Activated T-cell treated with anti-CD3 and anti-CD28 coated beads for 4 hours (primary cell): ENCODE results near the gene STX11.

Experiments
- DNase-seq: peaks from one replicate; pipeline ENCODE4 v3.0.0-alpha.2; 2020

The STX11 gene

GRCh38 chr6:144216668-144217218 is 66.4 kb downstream of the STX11 start:
- no peak for DNase-seq

DNA sequence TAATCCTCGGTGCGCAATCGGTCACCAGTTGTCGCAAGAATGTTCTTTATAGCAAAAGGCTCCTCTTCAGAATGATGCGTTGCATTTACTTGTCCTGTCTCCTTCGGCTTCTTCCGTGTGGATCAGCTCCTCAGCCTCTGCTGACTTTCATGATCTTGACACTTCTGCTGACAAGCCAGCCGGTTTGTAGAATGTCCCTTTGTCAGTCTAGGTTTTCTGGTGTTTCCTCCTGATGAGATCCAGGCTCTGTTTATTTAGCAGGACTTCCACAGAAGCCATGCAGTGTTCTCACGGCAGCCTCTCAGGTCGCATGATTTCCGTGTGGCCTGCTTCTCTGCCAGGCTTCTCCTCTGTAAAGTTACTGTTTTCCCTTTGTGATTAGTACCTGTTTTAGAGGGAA is 66.9 kb downstream of the STX11 start:
- no peak for DNase-seq

DNA sequence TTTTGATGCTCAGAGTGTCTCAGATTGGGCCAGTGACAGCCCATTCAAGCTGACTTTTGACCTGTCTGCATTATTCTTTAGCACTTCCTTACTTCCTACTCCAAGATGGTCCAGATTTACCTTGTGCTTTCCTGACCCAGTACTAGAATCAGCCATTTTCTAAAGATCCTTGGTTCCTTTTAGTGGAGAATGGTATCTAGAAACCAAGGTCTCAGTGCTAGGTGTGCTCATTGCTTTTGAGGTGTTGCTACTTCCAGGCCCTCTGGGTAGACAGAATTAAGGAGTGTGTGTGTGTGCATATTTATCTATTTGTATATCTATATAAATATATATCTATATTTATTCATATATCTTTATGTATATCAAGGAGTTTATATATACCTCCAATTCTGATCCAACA is 67.5 kb downstream of the STX11 start:
- no peak for DNase-seq

- no peak for DNase-seq
Observed at GRCh38 chr6:144219056-144219685, 68.9 kb downstream of the STX11 start.

GRCh38 chr6:144220031-144220790 is 69.9 kb downstream of the STX11 start:
- DNase-seq: no peak

- no peak for DNase-seq
Observed at GRCh38 chr6:144223686-144224085, 73.4 kb downstream of the STX11 start.

GRCh38 chr6:144231721-144232120 is 81.4 kb downstream of the STX11 start:
- DNase-seq: no peak

DNA sequence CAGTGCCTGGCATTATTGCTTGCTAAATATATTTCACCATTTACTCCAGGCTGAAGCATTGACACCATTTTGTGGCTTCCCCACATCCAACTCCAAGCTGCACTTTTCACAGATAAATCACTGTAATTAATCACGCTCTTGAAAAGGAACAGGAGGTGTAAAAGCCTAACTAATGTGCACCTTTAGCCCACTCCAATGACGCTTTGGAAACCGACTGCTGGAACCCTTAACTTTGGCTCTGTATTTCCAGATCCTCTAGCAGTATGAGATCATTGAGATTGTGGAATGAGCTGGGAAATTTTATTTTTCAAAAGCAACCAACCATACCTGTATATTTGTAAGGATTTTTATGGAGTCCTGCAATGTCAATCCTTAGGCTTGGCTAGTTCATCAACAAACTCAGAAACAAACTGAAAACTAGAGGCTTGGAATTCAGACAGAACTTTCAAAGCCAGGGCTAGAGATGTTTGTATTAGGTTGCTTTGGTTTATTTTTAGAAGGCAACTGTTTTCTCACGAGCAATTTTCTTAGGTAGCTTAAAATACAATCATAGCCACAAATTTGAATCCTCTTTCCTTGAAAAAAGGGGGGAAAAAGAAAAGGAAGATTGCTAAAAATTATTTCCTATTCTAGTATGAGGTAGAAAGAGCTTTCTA is 82.0 kb downstream of the STX11 start:
- DNase-seq: no peak

- no peak for DNase-seq
Observed at GRCh38 chr6:144232832-144233230, 82.5 kb downstream of the STX11 start.

- no peak for DNase-seq
Observed at GRCh38 chr6:144234399-144234798, 84.1 kb downstream of the STX11 start.

DNA sequence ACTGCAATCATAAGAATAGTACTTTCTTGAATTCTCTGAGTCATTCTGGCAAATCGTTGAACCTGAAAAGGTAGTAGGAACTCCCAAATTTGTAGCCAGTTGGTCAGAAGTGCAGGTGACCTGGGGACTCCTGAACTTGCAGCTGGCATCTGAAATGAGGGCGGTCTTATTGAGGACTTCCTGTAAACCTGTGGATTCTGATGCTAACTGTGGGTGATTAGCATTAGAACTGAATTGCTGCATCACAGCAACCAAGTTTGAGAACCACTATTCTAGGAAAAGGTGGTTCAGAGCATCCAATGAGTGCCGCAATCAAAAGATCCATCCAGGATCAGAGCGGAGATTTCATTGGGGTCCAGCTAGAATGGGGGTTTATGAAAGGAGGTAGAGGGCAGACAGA is 84.6 kb downstream of the STX11 start:
- DNase-seq: no peak
